HG03135 (cell line): ENCODE measurements around the gene DOCK4.

Experiments
- ATAC-seq: cut with Tn5 transposase; IDR thresholded peaks from one replicate; pipeline ENCODE4 v1.9.1; 2021; ENCODE audit warnings: mild to moderate bottlenecking, moderate library complexity; ENCODE audit not compliant: unreplicated experiment

DOCK4 gene

DNA sequence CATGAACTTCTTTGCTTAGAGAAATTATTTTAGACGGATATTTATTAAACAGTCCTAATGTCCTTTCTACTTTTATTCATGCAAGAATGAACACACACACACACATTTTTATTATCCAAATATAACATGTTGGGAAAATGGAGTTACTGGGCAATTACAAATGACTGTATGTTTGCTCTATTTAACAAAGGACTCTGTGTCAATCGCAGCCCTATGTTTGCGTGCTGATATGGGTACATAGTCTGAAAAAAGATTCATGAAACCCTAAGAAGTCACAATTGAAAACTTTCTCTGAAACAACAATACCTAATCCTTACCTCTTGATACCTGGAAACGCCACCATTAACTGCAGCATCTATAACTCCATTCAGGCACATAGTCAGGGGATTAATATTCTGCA lies 459.2 kb downstream of the DOCK4 start:
- no peak for ATAC-seq

- no peak for ATAC-seq
These were observed 461.6 kb downstream of the DOCK4 start for GRCh38 chr7:111744501-111745155.

DNA sequence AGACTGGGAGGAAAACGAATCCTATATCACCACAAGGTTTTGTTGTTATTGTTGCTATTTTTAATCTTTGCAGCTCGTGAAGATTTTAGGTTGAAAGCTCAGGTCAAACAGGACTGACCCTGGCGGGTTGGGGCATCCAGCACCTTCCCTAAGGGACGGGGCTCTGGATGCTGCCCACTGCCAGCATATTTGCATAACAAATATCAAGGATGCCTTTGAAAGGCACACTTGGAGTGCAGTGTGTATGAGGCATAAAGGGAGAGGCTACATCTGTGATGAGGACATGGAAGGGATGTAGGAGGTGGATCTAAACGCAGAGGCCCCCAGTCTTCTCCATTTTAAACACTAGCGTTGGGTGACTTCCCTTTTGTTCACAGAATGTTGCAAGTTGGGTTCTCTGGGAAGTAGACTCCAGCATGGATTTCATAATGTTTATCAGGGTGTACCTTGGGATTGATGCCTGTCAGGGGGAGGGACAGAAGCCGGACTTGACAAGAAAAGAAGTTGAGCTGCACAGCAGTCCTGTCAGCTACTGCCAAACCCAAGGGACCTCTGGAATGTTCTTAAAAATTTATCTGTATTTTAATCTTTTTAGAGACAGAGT lies 462.9 kb downstream of the DOCK4 start:
- no peak for ATAC-seq

GRCh38 chr7:111741811-111742240 lies 464.4 kb downstream of the DOCK4 start:
- peak; percentile 94 for ATAC-seq

DNA sequence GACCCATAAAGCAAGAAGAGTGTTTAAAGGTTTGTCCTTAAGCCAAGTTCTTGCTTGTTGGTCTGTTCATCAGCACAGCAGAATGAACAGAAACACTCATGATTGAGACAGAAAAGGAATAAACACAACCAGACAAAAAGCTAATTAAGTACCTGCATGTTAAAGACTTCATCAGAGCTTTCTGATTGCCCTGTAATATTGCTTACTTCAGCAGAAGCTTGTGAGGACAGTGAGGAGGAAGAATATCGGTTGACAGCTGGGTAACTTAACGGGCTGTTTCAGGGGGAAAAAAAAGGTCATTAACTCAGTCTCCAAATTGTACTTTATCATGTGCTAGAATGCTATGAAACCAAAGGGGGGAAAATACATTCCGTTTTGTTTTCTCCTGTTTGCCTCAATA lies 465.3 kb downstream of the DOCK4 start:
- ATAC-seq, result no peak

DNA sequence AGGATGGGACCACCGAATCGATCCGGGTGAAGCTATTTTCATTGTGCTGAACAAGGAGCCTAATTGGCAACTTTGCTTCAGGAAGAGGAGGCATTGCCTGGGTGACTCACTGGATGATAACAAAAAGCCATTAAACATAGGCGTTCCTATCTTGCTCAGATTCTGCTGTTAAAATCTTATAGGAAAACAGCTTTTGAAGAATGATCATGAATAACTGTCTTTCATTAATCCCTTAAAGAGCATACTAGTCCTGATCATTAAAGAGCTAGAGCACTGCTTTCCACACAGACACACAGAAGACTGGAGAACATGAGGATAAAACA lies 469.7 kb downstream of the DOCK4 start:
- ATAC-seq, result no peak

DNA sequence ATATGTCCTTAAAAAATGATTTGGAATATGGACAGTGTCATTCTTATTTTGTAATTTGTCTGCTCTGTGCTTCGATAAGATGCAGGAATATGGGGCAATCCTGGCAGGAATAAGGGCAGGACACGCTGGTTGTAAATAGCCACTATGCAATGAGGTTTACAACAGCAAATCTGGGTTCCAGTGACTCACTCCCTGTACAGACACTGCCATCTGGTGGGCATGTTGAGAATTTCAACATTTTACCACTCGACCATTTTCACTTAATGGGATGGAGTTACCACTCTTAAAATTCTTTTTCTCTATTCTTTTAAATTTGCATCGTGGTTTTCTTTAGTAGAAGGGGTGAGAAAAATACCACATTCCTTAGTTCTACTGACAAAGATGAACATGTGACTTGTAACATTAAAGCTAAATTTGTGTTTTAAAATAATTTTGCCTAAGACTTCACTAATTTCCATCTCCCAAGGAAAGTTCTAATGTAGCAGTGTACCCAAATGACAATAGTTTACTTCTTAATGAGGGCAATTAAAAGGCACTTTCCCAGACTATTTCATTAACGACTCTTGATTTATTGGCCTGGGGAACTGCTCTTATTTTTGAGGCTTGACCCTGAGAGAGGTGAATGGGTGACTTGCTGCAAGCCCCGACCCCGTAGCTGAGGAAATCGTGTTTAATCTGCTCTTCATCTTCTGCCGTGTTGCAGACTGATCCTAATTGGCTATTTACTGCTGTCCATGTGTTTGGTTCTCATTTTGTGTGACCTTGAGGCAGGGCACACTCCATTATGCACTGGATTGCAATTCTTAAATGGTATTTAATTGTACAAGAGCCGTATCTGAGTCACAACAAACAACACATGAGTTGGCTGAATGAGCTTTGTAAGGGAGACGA lies 470.3 kb downstream of the DOCK4 start:
- ATAC-seq, result no peak

DNA sequence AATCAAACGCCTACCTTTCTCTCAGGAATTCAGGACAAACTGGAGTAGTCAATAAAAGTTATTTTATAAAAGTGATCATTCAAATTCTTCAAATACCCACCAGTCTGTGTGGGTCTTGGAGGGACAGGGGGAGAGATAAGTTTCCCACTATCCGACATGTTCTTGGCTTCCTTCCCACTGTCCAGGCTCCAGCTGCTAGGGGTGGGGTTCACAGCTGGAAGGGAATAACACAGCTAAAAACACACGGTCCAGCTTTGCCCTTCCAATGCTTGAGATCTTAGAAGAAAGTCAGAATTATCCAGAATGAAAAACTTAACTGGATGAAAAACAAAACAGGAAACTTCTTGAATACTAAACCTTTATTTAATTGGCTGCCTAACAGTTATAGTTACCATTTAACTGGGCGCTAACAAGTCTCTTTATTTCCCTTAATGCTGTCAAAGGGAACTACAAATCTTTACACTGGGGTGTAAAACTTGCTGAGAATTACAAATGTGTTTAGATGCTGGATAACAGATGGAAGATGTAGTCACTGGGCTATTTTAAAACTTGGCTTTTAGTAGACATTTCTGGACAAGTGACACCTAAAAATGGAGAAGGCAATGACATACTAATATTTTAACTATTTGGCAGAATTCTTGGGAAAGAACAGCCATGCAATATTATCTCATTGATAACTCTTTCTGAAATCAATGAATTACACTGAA lies 471.1 kb downstream of the DOCK4 start:
- ATAC-seq, result no peak

- no peak for ATAC-seq
These were observed 473.3 kb downstream of the DOCK4 start for GRCh38 chr7:111732923-111733322.

- ATAC-seq, result peak; percentile 57
These were observed 475.5 kb downstream of the DOCK4 start for GRCh38 chr7:111730476-111731300.

DNA sequence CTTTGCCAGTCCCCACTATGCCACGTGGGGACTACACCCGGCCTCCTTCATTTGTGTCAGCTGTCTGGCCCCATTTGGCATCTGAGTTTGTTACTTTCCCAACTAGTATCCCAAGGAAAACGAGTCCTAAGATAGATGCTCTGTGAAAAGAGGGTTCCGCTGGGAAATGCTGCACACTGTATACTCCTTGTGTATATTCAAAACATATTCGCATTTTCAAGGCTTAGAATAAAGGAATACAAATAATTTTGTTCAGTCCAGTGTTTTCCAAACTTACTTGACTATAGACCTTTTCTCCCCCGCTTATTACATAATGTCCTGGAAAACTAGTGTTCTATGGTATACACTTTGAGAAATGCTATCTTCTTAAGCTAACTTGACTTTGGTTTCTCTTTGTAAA lies 476.1 kb downstream of the DOCK4 start:
- ATAC-seq, result no peak

DNA sequence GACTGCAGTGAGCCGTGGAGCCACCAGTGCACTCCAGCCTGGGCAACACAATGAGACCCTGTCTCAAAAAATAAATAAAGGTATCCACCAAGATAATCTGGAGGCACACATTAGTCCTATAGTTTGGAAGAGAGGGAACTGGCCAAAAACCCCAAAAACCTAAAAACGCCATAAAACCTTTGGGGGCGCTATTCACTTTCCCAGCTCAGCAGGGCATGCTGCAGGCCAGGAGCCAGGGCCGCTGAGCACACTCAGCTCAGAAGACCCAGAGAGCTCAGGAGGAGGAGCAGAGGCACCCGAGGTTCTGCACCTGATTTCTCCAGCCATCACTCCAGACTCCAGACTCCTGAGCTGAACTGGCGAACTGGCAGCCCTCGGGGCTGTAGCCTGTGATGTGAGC lies 476.7 kb downstream of the DOCK4 start:
- ATAC-seq, result no peak

GRCh38 chr7:111728635-111728995 lies 477.6 kb downstream of the DOCK4 start:
- no peak for ATAC-seq

- ATAC-seq, result no peak
These were observed 478.1 kb downstream of the DOCK4 start for GRCh38 chr7:111727905-111728634.

DNA sequence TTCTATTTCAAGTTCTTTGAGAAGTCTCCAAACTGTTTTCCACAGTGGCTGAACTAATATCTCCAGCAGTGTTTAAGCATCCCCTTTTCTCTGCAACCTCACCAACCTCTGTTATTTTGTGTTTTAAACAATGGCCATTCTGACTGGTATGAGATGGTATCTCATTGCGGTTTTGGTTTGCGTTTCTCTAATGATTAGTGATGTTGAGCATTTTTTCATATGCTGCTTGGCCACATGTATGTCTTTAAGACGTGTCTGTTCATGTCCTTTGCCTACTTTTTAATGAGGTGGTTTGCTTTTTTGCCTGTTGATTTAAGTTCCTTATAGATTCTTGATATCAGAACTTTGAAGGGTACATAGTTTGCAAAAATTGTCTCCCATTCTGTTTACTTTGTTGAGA lies 487.3 kb downstream of the DOCK4 start:
- no peak for ATAC-seq

- ATAC-seq, result no peak
These were observed 494.7 kb downstream of the DOCK4 start for GRCh38 chr7:111711426-111712065.

- no peak for ATAC-seq
These were observed 495.3 kb downstream of the DOCK4 start for GRCh38 chr7:111710839-111711380.

GRCh38 chr7:111708072-111708471 lies 498.1 kb downstream of the DOCK4 start:
- no peak for ATAC-seq

GRCh38 chr7:111705807-111706206 lies 500.4 kb downstream of the DOCK4 start:
- no peak for ATAC-seq
